SIG-M5 (cell line): ENCODE measurements around the gene C16orf78.
A peak's percentile ranks its signal among the peaks of the same experiment; 100 is the strongest.

Source experiments
- DNase-seq: peaks from one replicate; lab custom pipeline; 2025; lab: John Stamatoyannopoulos, UW

The C16orf78 gene

GRCh38 chr16:49395021-49395420 is 21.4 kb downstream of the C16orf78 start:
- DNase-seq: no peak

- no peak for DNase-seq
Observed at GRCh38 chr16:49396206-49396720, 22.7 kb downstream of the C16orf78 start.

DNA sequence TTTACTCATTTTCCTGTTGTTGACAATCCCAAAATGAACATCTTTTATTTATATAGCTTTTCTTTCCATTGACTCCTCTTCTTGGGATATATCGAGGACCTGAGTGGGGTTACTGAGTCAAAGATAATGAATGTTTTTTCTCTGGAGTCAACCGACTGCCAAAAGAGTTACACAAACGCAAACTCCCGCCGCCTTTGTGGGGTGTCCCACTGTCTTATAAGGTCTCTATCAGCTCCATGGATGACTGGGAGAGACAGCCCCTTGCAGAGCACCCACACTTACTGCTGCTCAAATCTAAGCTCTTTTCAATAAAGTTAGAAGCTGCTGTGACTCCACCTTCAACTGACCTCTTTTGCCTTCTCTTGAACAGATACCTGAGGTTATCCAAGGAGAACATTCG is 25.2 kb downstream of the C16orf78 start:
- no peak for DNase-seq

DNA sequence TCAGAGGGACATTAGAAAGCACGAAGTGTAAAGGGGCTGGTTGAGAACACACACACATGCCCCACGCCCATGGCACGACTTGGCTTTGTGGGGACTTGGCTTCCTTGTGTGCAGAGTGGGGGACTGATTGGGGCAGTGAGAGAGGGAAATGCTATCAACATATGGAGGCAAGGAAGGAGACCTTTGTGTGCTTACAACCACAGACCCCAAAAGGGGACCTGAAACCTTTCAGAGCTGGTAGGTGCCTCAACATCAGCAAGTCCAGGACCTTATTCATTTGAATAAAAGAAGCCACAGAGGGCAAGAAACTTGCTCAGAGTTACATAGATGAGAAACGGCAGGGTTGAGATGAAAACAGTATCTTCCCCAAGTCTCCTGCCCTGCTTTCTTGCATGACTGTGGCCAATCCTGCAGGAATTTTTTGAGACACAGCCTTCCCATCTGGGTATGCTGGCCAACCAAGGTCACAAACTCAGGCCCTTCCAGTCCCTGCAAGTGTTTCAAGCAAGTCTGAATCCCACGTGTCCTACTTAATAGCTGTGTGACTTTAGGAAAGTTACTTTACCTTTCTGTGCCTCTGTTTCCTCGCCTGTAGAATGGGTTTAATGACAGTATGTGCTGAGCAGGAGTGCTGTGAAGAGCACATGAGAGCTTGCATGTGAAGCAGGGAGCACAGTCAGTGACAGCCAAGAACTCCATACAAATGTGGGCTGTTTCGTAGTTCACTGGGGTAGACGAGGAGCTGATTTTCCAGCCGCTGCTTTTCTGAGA is 26.2 kb downstream of the C16orf78 start:
- no peak for DNase-seq

GRCh38 chr16:49400611-49401010 is 27.0 kb downstream of the C16orf78 start:
- no peak for DNase-seq

GRCh38 chr16:49405123-49405522 is 31.5 kb downstream of the C16orf78 start:
- DNase-seq: no peak

DNA sequence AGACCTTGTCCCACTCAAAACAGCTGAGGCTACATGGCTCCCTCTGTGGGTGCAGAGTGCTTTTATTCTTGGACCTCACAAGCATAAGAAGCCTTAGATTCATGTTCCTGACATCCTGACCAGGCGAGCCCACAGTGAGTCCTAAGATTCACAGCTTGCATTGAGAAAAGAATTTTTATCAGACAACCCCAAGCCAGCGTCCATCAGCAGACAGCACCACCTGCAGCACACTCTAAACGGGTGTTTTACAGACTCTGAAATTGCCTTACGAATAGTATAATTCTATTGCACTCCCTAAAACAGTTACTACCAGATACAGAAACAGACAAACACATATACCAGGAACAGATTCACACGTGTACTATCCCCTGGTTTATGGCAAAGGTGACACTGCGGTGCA is 31.9 kb downstream of the C16orf78 start:
- DNase-seq: no peak

DNA sequence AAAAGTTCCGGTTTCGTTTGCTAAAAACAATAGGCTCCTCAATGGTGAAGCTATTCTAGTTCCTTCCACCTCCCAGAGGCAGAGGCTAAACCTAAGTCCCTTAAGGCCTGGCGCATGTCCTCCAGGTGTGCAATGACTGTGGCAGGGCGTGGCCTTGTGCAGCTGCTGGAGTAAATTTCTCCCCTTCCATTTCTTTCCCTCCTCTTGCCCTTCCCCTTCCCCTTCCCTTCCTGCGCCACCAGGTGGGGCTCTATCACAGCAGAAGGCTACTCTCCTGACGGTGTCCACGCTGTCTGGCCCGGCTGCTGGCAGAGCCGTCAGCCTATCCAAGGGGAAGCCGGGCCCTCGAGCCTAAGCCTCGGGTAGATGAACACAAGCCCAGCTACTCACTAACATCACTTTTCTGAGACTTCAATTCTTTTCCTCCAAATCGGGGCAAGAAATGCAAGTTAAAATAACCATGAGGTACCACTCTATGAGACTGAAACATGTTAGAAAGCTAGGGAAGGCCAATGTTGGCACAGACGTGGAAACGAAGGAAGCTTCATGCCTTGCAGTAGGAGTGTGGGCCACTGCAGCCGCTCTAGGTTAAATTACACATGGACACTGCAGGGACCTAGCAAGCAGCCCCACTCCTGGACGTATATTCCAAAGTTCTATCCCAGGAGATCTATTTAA is 34.4 kb downstream of the C16orf78 start:
- peak; percentile 3 for DNase-seq

DNA sequence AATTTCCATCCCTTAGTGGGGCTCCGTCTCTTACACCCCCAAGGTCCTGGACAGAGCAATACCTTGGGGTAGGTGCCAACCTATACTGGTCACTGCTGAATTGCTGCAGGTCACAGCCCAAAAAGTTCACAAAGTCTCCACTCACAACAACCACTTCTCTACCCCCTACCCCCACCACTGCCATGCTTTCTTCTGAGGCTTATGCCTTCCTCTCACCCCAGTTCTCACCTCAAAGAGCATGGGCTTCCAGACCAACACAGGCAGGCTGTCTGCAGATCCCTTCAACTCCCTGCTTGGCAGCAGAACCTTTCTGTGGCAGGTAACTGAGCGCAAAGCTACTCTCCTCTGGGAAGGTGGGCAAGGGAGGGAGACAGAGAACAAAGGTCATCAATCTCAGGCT is 35.5 kb downstream of the C16orf78 start:
- no peak for DNase-seq

GRCh38 chr16:49410226-49410625 is 36.6 kb downstream of the C16orf78 start:
- no peak for DNase-seq

DNA sequence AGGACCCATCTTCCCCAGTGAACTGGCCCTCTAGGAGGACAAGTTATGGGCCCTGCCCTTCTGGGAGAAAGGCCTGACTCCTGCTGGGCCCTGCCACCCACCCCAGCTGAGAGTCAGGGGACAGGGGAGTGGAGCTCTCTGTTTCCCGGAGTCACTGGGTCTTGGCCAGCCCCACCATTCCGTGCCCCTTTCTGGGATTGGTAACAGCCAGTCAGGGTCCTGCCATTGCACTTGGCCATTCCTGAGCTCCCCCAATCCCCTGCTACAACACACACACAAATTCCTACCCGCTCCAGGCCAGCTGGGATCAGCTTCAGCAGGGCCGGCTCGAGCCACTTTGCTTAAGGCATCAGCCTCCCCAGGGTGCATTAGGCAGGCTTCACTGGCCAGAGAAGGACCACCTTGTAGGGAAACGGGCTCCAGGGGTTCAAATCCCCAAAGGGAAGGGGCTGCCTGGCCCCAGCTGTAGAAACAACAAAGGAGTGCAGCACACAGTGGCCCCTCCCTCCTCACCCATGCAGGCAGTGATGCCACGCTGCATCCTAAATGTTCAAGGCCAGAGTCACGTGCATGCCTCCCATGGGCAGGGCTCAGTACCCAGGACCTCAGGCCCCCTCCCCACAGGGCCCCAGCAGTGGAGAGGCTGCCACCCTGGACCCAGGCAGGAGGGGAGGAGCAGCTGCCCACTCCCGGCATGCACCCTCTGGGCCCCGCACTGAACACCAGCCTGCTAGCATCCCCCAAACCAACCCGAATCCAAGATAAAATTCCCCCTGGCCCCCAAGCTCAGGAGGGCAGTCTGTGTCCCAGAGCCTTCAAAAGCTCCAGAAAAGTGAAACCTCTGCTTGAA is 37.7 kb downstream of the C16orf78 start:
- no peak for DNase-seq

DNA sequence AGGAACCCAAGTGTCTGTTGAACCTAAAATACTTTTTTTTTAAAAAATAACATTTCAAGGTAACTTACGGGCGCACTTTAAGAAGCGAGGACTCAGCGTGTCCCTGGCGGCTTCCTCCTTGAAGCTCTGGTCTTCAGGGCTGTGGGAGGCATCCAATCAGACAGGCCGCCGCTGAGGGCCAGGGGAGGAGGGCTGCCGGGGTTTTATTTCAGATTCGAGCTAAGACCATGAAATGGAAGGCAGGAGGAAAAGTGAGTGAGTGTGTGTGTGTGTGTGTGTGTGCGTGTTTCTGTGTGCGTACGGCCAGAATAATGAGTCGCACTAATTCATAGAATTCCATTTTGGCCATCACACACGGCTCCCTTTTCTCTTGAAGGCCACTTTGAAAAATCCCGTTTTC is 41.1 kb downstream of the C16orf78 start:
- DNase-seq: no peak

DNA sequence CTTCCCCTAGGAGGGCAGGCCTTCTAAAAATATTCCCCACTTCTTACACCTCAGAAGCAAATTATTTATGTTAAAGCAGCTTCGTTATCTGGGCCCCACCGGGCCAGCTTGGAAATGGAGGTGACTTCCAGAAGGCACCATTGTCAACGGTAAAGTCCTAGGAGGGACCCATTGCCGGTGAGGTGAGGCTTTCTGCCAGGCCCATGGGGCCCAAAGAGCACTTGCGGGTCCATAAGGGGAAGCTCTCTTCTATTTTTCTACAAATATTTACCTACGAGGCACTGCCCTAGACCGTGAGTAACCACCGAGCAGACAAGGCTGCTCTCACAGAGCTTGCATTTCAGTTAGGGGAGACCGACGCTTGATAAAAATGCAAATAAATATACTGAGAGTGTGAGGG is 41.5 kb downstream of the C16orf78 start:
- DNase-seq: no peak

DNA sequence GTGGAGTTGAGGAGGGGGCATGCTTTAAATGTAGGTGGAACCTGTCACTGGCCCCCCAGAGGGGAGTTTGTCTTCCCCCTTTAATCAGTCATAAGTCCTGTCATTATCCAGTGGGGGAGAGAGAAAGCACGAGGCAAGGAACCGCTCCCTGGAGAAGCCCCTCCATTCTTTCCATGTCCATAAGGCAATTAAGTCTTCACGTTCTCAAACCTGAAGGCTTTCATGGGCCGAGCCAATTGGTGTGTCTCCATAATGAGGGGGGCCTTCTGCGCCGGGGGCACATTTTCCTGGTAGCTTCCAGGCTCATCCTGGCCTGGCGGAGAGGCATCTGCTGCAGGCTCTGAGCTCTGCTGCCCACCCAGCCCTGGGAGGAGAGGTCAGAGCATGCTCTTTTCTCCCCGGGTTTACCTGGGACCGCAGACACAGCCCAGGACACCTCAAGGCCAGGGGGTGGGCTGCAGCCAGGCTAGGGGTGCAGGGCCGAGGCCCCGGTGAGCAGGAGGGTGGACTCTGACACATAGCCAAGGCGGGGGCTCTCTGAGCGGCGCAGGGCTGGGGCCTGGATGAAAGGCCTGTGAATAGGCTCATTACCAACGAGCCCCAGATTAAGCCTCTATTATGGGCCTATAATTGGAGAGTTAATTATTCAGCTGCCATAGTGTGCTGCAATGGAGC is 42.5 kb downstream of the C16orf78 start:
- DNase-seq: no peak

GRCh38 chr16:49417354-49417753 is 43.8 kb downstream of the C16orf78 start:
- no peak for DNase-seq

GRCh38 chr16:49419006-49419405 is 45.4 kb downstream of the C16orf78 start:
- DNase-seq: no peak

GRCh38 chr16:49419862-49420261 is 46.3 kb downstream of the C16orf78 start:
- no peak for DNase-seq

DNA sequence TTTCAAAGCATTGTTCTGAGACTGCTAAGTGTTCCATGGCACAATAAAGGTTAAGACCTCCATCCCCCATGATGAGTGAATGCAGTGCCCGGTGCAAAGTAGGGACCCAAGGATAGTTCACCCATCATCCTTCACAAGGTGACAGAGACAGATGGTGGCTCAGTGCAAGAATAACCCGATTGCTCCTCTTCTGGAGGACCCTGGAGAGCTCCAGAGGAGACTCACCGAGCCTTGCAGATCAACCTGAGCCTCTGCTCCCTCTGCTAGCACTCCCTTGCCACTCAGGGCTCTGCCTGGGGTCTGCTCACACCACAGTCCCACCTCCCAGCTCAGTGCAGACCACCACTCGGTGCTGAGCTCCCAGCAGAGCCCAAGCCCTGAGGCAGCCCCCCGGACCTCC is 49.3 kb downstream of the C16orf78 start:
- DNase-seq: no peak

DNA sequence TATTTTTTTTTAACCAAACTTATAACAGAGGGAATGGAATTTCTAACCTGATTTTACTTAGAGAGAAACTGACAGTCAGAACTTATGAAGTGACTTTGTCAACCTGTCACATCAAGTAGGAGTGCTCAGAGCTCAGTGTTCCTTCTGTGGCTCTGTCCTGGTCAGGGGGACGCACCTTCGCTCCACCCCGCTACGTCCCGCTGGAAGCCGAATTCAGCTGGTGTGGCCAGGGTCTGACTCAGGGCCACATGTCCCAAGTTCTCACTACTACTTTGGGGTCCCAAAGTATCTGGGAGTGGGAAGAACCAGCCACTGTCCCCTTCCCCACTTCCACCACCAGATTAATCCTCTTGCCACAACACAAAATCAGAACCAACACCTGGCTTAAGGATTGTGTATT is 51.4 kb downstream of the C16orf78 start:
- no peak for DNase-seq

DNA sequence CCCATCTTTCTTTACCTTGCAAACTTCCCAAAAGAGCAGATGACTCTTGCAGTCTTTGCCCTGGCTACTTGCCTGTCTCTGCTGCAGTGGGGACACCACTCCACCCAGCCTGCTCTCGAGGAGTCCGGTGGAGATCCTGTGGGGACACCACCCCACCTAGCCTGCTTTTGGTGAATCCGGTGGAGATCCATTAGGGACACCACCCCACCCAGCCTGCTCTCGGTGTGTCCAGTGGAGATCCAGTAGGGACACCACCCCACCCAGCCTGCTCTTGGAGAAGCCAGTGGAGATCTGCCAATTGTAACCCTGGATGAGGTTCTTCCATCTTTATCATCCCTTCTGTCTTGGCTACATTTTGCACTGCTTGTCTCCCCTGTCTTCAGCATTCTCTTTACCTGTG is 54.2 kb downstream of the C16orf78 start:
- DNase-seq: no peak

GRCh38 chr16:49428808-49429207 is 55.2 kb downstream of the C16orf78 start:
- DNase-seq: no peak

GRCh38 chr16:49431040-49431439 is 57.4 kb downstream of the C16orf78 start:
- DNase-seq: no peak
